ENCODE results near the gene STK25.
"Not testable (repeated sequence)": the region's sequence is repeated elsewhere in the genome, so short reads cannot be mapped to it uniquely, and the experiment has no call there.

The STK25 gene

DNA sequence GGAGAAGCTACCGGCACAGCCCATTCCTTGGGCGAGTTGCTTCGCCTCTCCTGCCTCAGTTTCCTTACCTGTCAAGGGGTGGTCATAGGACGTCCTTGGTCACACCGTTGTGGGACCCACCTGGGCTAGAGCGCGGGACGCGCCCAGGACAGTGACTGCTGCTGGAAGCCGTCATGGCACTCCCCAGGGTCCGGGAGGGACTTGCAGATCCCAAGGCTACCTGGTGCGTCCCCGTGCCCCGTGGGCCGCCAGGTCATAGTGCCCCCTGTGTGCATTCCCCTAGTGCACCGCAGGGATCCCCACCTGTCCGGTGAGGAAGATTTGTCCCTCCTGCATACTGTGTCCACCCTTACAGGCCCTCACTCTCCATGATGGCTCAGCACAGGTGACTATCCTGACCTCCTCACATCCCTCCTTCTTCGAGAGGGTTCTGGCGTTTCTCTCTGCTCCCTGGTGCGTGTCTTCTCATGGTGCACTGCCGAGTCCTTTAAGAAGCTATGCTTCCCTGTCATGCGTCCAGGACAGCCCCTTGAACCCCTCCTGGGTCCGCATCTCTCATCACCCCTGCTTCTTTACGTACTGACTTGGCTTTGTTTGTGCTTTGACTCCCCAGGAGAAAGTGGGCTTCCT lies 886 bp upstream of the STK25 start:
- peak overlapping the region; percentile 86 for H3K4me3 ChIP-seq
- H3K27ac ChIP-seq = peak overlapping the region; percentile 75 to 89
- TF ChIP-seq, protein P1, sequence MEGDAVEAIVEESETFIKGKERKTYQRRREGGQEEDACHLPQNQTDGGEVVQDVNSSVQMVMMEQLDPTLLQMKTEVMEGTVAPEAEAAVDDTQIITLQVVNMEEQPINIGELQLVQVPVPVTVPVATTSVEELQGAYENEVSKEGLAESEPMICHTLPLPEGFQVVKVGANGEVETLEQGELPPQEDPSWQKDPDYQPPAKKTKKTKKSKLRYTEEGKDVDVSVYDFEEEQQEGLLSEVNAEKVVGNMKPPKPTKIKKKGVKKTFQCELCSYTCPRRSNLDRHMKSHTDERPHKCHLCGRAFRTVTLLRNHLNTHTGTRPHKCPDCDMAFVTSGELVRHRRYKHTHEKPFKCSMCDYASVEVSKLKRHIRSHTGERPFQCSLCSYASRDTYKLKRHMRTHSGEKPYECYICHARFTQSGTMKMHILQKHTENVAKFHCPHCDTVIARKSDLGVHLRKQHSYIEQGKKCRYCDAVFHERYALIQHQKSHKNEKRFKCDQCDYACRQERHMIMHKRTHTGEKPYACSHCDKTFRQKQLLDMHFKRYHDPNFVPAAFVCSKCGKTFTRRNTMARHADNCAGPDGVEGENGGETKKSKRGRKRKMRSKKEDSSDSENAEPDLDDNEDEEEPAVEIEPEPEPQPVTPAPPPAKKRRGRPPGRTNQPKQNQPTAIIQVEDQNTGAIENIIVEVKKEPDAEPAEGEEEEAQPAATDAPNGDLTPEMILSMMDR (IDR thresholded peaks at IDR 0.05) = no peak
- peaks cover 0 to 7% (median 0%) of the 10 kb centered on the region in 3 donors for H3K36me3 ChIP-seq
- H3K4me1 ChIP-seq = peaks cover 0 to 44% (median 28%) of the 10 kb centered on the region in 4 donors
- DNase-seq = no peak
- H3K9me3 ChIP-seq = no peaks in the 10 kb centered on the region
- no peaks in the 10 kb centered on the region for H3K27me3 ChIP-seq
- intact Hi-C loops (cut with DNase I; ENCODE audit: low total_unique reads) = loop anchor here (5.0 to 10.0 kb wide), 3 partner anchors 53 to 126 kb away; partner anchors contain the start of genes ATG4B and THAP4

DNA sequence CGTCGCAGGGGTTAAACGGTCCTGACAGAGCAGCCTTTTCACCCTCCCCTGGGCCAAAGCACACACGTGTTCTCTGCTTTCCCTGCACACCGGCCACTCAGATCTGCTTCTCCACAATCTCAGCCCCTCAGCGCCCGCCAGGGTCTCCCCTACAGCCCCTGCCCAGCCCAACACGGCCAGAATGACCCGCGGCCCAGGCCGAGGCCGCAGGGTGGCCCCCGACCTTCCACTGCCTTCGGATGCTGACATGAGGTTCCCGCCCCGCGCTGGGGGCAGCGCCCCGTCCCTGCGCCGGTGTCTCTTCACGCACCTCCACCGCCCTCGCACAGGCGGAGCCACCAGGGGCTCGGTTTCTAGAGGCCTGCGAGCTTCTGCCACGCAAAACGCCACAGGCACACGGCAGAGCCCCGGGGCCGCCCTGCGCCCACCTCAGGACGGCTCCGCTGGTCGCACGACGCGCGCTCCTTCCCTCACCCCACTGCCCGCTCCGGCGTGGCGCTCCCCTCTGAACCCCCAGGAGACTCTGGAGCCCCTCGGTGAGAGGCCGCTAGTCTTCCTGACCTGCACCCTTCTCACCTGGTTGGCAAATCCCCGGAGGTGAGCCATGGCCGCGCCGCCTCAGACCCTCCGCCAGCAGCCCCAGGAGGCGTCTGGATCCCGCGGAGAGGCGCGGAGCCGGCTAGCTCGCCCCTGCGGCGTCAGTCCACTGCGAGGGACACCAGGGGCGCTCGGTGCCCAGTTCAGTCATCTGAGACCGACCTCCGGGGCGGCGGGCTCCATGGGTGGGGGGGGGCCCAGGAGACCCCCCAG lies 749 bp downstream of the STK25 start:
- intact Hi-C loops (cut with DNase I; ENCODE audit: low total_unique reads) = loop anchor here (5.0 to 10.0 kb wide), 3 partner anchors 55 to 127 kb away; partner anchors contain the start of genes ATG4B and THAP4
- H3K27ac ChIP-seq = peak overlapping the region; percentile 75 to 89
- peaks cover 0 to 12% (median 3%) of the 10 kb centered on the region in 3 donors for H3K36me3 ChIP-seq
- H3K27me3 ChIP-seq = no peaks in the 10 kb centered on the region
- peak; percentile 36 to 75 for DNase-seq
- H3K4me1 ChIP-seq = peaks cover 0 to 48% (median 28%) of the 10 kb centered on the region in 4 donors
- no peaks in the 10 kb centered on the region for H3K9me3 ChIP-seq
- TF ChIP-seq, protein P1 (IDR thresholded peaks at IDR 0.05) = peak in 1 of 2 experiments; percentile 23
- peak overlapping the region; percentile 86 for H3K4me3 ChIP-seq

DNA sequence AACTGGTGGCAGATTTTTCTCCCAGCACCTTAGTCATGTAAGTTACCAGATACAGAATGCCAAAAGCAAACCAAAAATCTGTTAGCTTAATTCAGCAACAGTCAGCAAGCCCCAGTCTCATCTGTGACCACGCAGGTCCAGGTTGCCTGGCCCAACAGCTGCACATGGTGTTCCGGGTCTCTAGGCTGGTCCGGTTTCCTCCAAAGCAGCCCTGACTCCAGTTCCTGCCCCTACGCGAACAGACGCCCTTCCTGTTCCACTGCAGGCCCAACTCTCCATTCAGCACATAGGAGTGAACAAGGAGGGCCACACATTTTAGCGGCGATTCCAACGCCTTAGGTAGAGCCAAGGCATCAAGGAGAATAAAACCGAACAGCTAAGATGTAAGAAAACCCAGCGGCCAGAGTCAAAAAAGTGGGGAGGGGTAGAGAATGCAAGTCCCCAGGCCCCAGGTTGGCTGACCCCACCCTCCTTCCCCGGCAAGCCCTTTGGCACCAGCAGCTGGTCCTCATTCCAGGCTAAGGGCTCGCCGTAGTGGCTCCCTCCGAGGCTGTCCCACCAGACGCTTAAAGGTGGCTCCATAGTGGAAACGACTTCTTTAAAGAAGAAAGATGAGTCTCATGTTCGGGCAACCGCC lies 1.5 kb downstream of the STK25 start:
- Histone ChIP-seq H3K4me1 (peaks cover 0 to 48% (median 28%) of the 10 kb centered on the region in 4 donors), H3K9me3 (no peaks in the 10 kb centered on the region), H3K27ac (peak overlapping the region in 1 of 2 donors; percentile 75), H3K36me3 (peaks cover 0 to 12% (median 3%) of the 10 kb centered on the region in 3 donors), H3K4me3 (peak overlapping the region; percentile 86), H3K27me3 (no peaks in the 10 kb centered on the region)
- TF ChIP-seq, protein P1 (IDR thresholded peaks at IDR 0.05) = no peak
- no peak for DNase-seq
- intact Hi-C loops (cut with DNase I; ENCODE audit: low total_unique reads) = loop anchor here (5.0 to 10.0 kb wide), 3 partner anchors 55 to 128 kb away; partner anchors contain the start of genes ATG4B and THAP4

DNA sequence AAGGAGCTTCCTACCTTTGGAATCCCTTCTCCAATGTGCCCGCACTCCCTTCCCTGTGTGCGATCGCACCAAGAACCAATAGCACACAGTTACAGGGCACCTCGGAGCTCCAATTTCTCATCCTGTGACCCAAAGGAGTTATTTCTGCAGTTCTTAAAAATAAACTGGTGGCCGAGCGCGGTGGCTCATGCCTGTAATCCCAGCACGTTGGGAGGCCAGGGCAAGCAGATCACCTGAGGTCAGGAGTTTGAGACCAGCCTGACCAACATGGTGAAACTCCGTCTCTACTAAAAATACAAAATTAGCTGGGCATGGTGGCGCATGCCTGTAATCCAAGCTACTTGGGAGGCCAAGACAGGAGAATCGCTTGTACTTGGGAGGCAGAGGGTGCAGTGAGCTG lies 2.1 kb downstream of the STK25 start:
- Histone ChIP-seq H3K36me3 (peaks cover 0 to 13% (median 8%) of the 10 kb centered on the region in 3 donors), H3K4me1 (peaks cover 0 to 48% (median 28%) of the 10 kb centered on the region in 4 donors)
- H3K4me3 ChIP-seq, H3K27ac ChIP-seq, H3K9me3 ChIP-seq, H3K27me3 ChIP-seq, DNase-seq: not testable (repeated sequence)
- intact Hi-C loops (cut with DNase I; ENCODE audit: low total_unique reads) = loop anchor here (5.0 to 10.0 kb wide), 3 partner anchors 56 to 128 kb away; partner anchors contain the start of genes ATG4B and THAP4

DNA sequence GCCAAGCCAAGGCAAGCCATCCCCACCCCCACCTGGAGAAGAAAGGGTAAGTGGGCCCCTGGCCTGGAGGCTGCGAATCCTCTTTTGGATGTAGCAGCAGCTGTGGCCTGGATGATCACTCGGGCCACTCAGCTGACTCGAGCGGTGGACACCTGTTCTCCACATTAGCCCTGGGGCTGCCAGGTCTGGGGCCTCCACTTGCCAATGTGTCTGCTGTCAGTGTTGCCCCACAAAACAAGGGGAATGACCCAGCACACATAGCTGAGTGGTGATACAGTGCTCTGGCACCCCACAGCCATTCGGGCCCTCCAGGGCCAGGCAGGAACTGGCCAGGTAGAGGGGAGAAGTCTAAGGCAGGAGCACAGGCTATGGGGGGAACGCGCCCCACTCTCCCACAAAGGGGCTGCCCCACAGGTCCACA lies 2.6 kb downstream of the STK25 start:
- intact Hi-C loops (cut with DNase I; ENCODE audit: low total_unique reads) = loop anchor here (5.0 to 10.0 kb wide), 3 partner anchors 57 to 129 kb away; partner anchors contain the start of genes ATG4B and THAP4
- no peak overlapping the region for H3K27ac ChIP-seq

More for the DNA sequence above, 2.6 kb downstream of the STK25 start:
- Histone ChIP-seq H3K9me3 (no peaks in the 10 kb centered on the region), H3K4me3 (no peak overlapping the region), H3K4me1 (peaks cover 0 to 48% (median 28%) of the 10 kb centered on the region in 4 donors), H3K27me3 (no peaks in the 10 kb centered on the region), H3K36me3 (peaks cover 0 to 15% (median 14%) of the 10 kb centered on the region in 3 donors)
- TF ChIP-seq, protein P1 (IDR thresholded peaks at IDR 0.05) = no peak
- DNase-seq = no peak
